H9 (cell line): ENCODE results near the gene PCDHB8. TPM values are rescaled to one million over a fixed set of nuclear protein-coding genes. Genes with fewer than 3 reads are reported as not detected.

Experiments used
- DNase-seq: peaks from one replicate; pipeline ENCODE4 v3.0.0-alpha.2; 2017
- H2AFZ ChIP-seq: one replicate; pipeline ENCODE4 v1.6.1; 2013; ENCODE audit warnings: mild to moderate bottlenecking, low read length, control low read depth, moderate library complexity
- H2AK5ac ChIP-seq: 2 replicates; pipeline ENCODE4 v1.6.1; 2013; ENCODE audit warnings: low read length, control low read depth, mixed read lengths; ENCODE audit not compliant: insufficient read length
- H2BK120ac ChIP-seq: one replicate; pipeline ENCODE4 v1.6.1; 2013; ENCODE audit warnings: low read depth, mild to moderate bottlenecking, low read length, control low read depth, inconsistent platforms; ENCODE audit not compliant: poor library complexity, severe bottlenecking
- H2BK12ac ChIP-seq: 2 replicates; pipeline ENCODE4 v1.6.1; 2013; ENCODE audit warnings: low read length, control low read depth, mixed read lengths, low read depth; ENCODE audit not compliant: insufficient read length
- H2BK15ac ChIP-seq: 2 replicates; pipeline ENCODE4 v1.6.1; 2013; ENCODE audit warnings: low read depth, low read length, control low read depth
- H2BK20ac ChIP-seq: one replicate; pipeline ENCODE4 v1.6.1; 2013; ENCODE audit warnings: low read depth, mild to moderate bottlenecking, low read length, control low read depth, inconsistent platforms; ENCODE audit not compliant: poor library complexity, severe bottlenecking
- H2BK5ac ChIP-seq: 2 replicates; pipeline ENCODE4 v1.6.1; 2013; ENCODE audit warnings: low read length, control low read depth, mixed read lengths; ENCODE audit not compliant: insufficient read length
- H3K14ac ChIP-seq: 2 replicates; pipeline ENCODE4 v1.6.1; 2013; ENCODE audit warnings: low read length, control low read depth; ENCODE audit not compliant: insufficient read depth
- H3K18ac ChIP-seq: 2 replicates; pipeline ENCODE4 v1.6.1; 2013; ENCODE audit warnings: low read depth, mild to moderate bottlenecking, mixed read lengths, low read length, control low read depth; ENCODE audit not compliant: insufficient read length
- H3K23ac ChIP-seq: 2 replicates; pipeline ENCODE4 v1.6.1; 2013; ENCODE audit warnings: low read length, control low read depth, mixed read lengths, low read depth; ENCODE audit not compliant: insufficient read length
- H3K23me2 ChIP-seq: 2 replicates; pipeline ENCODE4 v1.6.1; 2013; ENCODE audit warnings: low read depth, mild to moderate bottlenecking, mixed read lengths, low read length, control low read depth; ENCODE audit not compliant: insufficient read length, poor library complexity, severe bottlenecking
- H3K27ac ChIP-seq: 2 replicates; pipeline ENCODE4 v1.5.1; 2013; ENCODE audit warnings: low read length, control low read depth, mixed read lengths, low read depth; ENCODE audit not compliant: insufficient read length
- H3K27me3 ChIP-seq: 2 replicates; pipeline ENCODE4 v1.6.1; 2013; ENCODE audit warnings: low read length, control low read depth, inconsistent platforms; ENCODE audit not compliant: insufficient read depth
- H3K4ac ChIP-seq: 2 replicates; pipeline ENCODE4 v1.6.1; 2013; ENCODE audit warnings: low read depth, mild to moderate bottlenecking, control low read depth, inconsistent platforms, low read length, moderate library complexity
- H3K4me1 ChIP-seq: 2 replicates; pipeline ENCODE4 v1.6.1; 2013; ENCODE audit warnings: low read length, control low read depth, inconsistent platforms; ENCODE audit not compliant: insufficient read depth
- H3K4me2 ChIP-seq: 2 replicates; pipeline ENCODE4 v1.6.1; 2013; ENCODE audit warnings: low read length, control low read depth, mixed read lengths; ENCODE audit not compliant: insufficient read length, insufficient read depth
- H3K56ac ChIP-seq: 2 replicates; pipeline ENCODE4 v1.6.1; 2013; ENCODE audit warnings: low read depth, mild to moderate bottlenecking, mixed read lengths, low read length, control low read depth; ENCODE audit not compliant: insufficient read length
- H3K79me1 ChIP-seq: 2 replicates; pipeline ENCODE4 v1.6.1; 2013; ENCODE audit warnings: low read depth, mild to moderate bottlenecking, moderate library complexity, low read length, control low read depth, inconsistent platforms; ENCODE audit not compliant: insufficient read depth, poor library complexity, severe bottlenecking
- H3K79me2 ChIP-seq: 2 replicates; pipeline ENCODE4 v1.6.1; 2013; ENCODE audit warnings: low read length, control low read depth, inconsistent platforms; ENCODE audit not compliant: insufficient read depth
- H3K9ac ChIP-seq: 2 replicates; pipeline ENCODE4 v1.6.1; 2013; ENCODE audit warnings: low read length, control low read depth, mixed read lengths; ENCODE audit not compliant: insufficient read length; ENCODE audit errors: extremely low read depth
- H3K9me3 ChIP-seq: one replicate; pipeline ENCODE4 v1.6.1; 2013; ENCODE audit warnings: low read depth, low read length, inconsistent platforms; ENCODE audit not compliant: control insufficient read depth
- H3T11ph ChIP-seq: one replicate; pipeline ENCODE4 v1.6.1; 2013; ENCODE audit warnings: mild to moderate bottlenecking, low read length, control low read depth, inconsistent platforms
- H4K20me1 ChIP-seq: one replicate; pipeline ENCODE4 v1.6.1; 2013; ENCODE audit not compliant: control insufficient read depth, insufficient read length, insufficient read depth
- H4K5ac ChIP-seq: 2 replicates; pipeline ENCODE4 v1.6.1; 2013; ENCODE audit warnings: low read depth, mild to moderate bottlenecking, mixed read lengths, low read length, control low read depth; ENCODE audit not compliant: insufficient read length
- H4K8ac ChIP-seq: replicated peaks from 2 replicates; pipeline ENCODE4 v1.6.1; 2013; ENCODE audit warnings: low read length, control low read depth, mixed read lengths, low read depth; ENCODE audit not compliant: insufficient read length
- H4K91ac ChIP-seq: 2 replicates; pipeline ENCODE4 v1.6.1; 2013; ENCODE audit warnings: low read depth, mild to moderate bottlenecking, moderate library complexity, mixed read lengths, low read length, control low read depth; ENCODE audit not compliant: insufficient read length
- H3K27ac Mint-ChIP-seq, 3 experiments: 2 replicates in 2 of 3; 3 replicates in 1 of 3; pipeline ENCODE4 v1.8.0; 2020 to 2021; ENCODE audit warnings: mixed read lengths in 3 of 3, mild to moderate bottlenecking in 1 of 3, moderate library complexity in 1 of 3
- H3K27me3 Mint-ChIP-seq: 2 replicates; pipeline ENCODE4 v1.8.0; 2021; ENCODE audit warnings: low read depth, mild to moderate bottlenecking, moderate library complexity, mixed read lengths
- H3K36me3 Mint-ChIP-seq, 3 experiments: 2 replicates in 2 of 3; 3 replicates in 1 of 3; pipeline ENCODE4 v1.8.0; 2020 to 2021; ENCODE audit warnings: low read depth in 3 of 3, mixed read lengths in 3 of 3; ENCODE audit not compliant: insufficient read depth in 1 of 3
- H3K4me1 Mint-ChIP-seq, 2 experiments: 2 replicates each; pipeline ENCODE4 v1.8.0; 2020; ENCODE audit warnings: mixed read lengths in 2 of 2
- H3K4me3 Mint-ChIP-seq, 2 experiments: 2 replicates in 1 of 2; 3 replicates in 1 of 2; pipeline ENCODE4 v1.8.0; 2020 to 2021; ENCODE audit warnings: mild to moderate bottlenecking in 2 of 2, mixed read lengths in 2 of 2, moderate library complexity in 1 of 2
- H3K9me3 Mint-ChIP-seq, 2 experiments: 2 replicates in 1 of 2; 3 replicates in 1 of 2; pipeline ENCODE4 v1.8.0; 2020; ENCODE audit warnings: mild to moderate bottlenecking in 2 of 2, mixed read lengths in 2 of 2, moderate library complexity in 1 of 2
- WGBS: extraction: QIAGEN DNeasy Blood & Tissue Kit; methylation state at CpG from one replicate; pipeline ENCODE4 v1.1.7; 2013; ENCODE audit warnings: missing lambda C conversion rate, low lambda C conversion rate, mixed read lengths; ENCODE audit not compliant: insufficient read length; ENCODE audit errors: extremely low coverage; 5-methylcytosine and 5-hydroxymethylcytosine counted together
- total RNA-seq: library from RNA; stranded (reverse); gene quantifications from 2 replicates; pipeline ENCODE4 v1.2.1, GENCODE V29; 2021
- TF ChIP-seq, protein P1 (sequence below): fragments of 200-600 bp; sonication (generic); conservative IDR thresholded peaks from 3 replicates; pipeline ENCODE4 v1.8.0; 2021; ENCODE audit warnings: antibody characterized with exemption, mild to moderate bottlenecking

Gene PCDHB8
- total RNA-seq, 1 experiment from 2014 or later, result 0.57 TPM

DNA sequence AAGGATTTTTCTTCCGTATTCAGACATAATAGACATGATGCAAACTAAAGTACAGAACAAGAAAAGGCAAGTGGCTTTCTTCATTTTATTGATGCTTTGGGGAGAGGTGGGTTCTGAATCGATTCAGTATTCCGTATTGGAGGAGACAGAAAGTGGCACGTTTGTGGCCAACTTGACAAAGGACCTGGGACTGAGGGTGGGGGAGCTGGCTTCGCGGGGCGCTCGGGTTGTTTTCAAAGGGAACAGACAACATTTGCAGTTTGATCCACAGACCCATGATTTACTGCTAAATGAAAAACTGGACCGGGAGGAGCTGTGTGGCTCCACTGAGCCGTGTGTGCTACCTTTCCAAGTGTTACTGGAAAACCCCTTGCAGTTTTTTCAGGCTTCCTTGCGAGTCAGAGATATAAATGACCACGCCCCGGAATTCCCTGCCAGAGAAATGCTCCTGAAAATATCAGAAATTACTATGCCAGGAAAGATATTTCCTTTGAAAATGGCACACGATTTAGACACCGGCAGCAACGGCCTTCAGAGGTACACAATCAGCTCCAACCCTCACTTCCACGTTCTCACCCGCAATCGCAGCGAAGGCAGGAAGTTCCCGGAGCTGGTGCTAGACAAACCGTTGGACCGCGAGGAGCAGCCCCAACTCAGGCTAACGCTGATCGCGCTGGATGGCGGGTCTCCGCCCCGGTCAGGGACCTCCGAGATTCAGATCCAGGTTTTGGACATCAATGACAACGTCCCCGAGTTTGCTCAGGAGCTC, 27.2 kb upstream of the PCDHB8 start:
- H3K27ac ChIP-seq, result no peak overlapping the region
- H2BK15ac ChIP-seq, result no peak overlapping the region
- peaks cover 0 to 20% (median 1%) of the 10 kb centered on the region in 3 experiments; a peak in 5 of 7 replicates for H3K36me3 Mint-ChIP-seq
- no CpG with 5 or more reads among the region's 33 CpGs for WGBS
- no peak overlapping the region for H2BK20ac ChIP-seq
- H3K9me3 ChIP-seq, result peaks cover 9% of the 10 kb centered on the region
- TF ChIP-seq, protein P1, sequence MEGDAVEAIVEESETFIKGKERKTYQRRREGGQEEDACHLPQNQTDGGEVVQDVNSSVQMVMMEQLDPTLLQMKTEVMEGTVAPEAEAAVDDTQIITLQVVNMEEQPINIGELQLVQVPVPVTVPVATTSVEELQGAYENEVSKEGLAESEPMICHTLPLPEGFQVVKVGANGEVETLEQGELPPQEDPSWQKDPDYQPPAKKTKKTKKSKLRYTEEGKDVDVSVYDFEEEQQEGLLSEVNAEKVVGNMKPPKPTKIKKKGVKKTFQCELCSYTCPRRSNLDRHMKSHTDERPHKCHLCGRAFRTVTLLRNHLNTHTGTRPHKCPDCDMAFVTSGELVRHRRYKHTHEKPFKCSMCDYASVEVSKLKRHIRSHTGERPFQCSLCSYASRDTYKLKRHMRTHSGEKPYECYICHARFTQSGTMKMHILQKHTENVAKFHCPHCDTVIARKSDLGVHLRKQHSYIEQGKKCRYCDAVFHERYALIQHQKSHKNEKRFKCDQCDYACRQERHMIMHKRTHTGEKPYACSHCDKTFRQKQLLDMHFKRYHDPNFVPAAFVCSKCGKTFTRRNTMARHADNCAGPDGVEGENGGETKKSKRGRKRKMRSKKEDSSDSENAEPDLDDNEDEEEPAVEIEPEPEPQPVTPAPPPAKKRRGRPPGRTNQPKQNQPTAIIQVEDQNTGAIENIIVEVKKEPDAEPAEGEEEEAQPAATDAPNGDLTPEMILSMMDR, result no peak
- no peak overlapping the region for H2BK5ac ChIP-seq
- no peaks in the 10 kb centered on the region for H3K27me3 ChIP-seq
- H4K20me1 ChIP-seq, result no peaks in the 10 kb centered on the region
- peaks cover 27 to 29% of the 10 kb centered on the region in 2 experiments for H3K9me3 Mint-ChIP-seq
- H3K23ac ChIP-seq, result no peak overlapping the region
- H3K27ac Mint-ChIP-seq, result no peak overlapping the region
- H3K79me1 ChIP-seq, result no peaks in the 10 kb centered on the region
- no peak overlapping the region for H4K91ac ChIP-seq
- H3K4me1 ChIP-seq, result no peaks in the 10 kb centered on the region
- H3K4me3 Mint-ChIP-seq, result no peak overlapping the region
- no peak overlapping the region for H3K9ac ChIP-seq
- no peak overlapping the region for H4K5ac ChIP-seq
- no peak overlapping the region for H3K56ac ChIP-seq
- H3K18ac ChIP-seq, result no peak overlapping the region
- no peak for DNase-seq
- no peak overlapping the region for H3T11ph ChIP-seq
- no peak overlapping the region for H3K4ac ChIP-seq
- no peak overlapping the region for H2AFZ ChIP-seq
- H3K4me1 Mint-ChIP-seq, result no peaks in the 10 kb centered on the region
- no peak overlapping the region for H2AK5ac ChIP-seq
- no peaks in the 10 kb centered on the region for H3K79me2 ChIP-seq
- peaks cover 10% of the 10 kb centered on the region for H3K27me3 Mint-ChIP-seq
- no peak overlapping the region; the same call in 1 of the 2 replicates for H3K14ac ChIP-seq
- H4K8ac ChIP-seq, result no peak overlapping the region
- H2BK12ac ChIP-seq, result no peak overlapping the region
- no peak overlapping the region for H3K4me2 ChIP-seq
- no peaks in the 10 kb centered on the region for H3K23me2 ChIP-seq
- no peak overlapping the region for H2BK120ac ChIP-seq
